Measurements from ENCODE around the gene TAC4.
A peak's percentile ranks its signal among the peaks of the same experiment; 100 is the strongest.

The TAC4 gene

DNA sequence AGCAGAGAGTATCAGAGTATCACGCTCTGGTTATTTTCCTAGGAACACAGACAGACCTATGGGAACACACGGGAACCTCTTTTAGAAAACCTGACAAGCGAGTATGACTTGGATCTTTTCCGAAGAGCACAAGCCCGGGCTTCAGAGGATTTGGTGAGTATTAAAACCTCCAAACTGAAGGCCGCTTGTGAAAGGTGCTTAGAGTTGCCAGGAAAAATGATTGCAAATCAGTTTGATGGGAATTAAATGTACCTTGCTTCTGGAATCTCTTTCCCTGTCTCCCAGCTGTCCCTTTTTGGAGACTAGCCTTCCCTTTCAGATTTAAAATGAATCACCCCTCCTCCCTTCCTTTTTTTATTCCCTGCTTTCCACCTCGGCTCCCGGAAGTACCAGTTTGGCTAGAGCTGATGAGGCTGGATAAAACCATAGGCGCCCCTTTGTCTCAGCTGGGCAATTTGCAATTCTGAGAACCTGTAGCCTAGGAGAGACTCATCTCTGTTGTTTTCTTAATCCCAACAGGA is 32.0 kb downstream of the TAC4 start:
- no peak for ATAC-seq (replicated peaks; ENCODE audit: extremely low read depth, poor library complexity, severe bottlenecking)
- Mint-ChIP-seq H3K9me3 (no peaks in the 10 kb centered on the region), H3K27ac (ENCODE audit: low read depth) (peak overlapping the region; percentile 13), H3K27me3 (no peaks in the 10 kb centered on the region), H3K36me3 (ENCODE audit: insufficient read depth) (peaks cover 72% of the 10 kb centered on the region), H3K4me3 (no peak overlapping the region), H3K4me1 (peaks cover 32% of the 10 kb centered on the region)
- DNase-seq (ENCODE audit: low spot score in 2 of 2): no peak

GRCh38 chr17:49814781-49815529 is 32.9 kb downstream of the TAC4 start:
- ATAC-seq (replicated peaks; ENCODE audit: extremely low read depth, poor library complexity, severe bottlenecking): no peak
- Mint-ChIP-seq H3K4me3 (no peak overlapping the region), H3K9me3 (no peaks in the 10 kb centered on the region), H3K36me3 (ENCODE audit: insufficient read depth) (peaks cover 72% of the 10 kb centered on the region), H3K27me3 (no peaks in the 10 kb centered on the region), H3K27ac (ENCODE audit: low read depth) (peak overlapping the region; percentile 25), H3K4me1 (peaks cover 27% of the 10 kb centered on the region)
- no peak for DNase-seq (ENCODE audit: low spot score in 2 of 2)

- Mint-ChIP-seq H3K4me3 (no peak overlapping the region), H3K36me3 (ENCODE audit: insufficient read depth) (peaks cover 80% of the 10 kb centered on the region), H3K9me3 (no peaks in the 10 kb centered on the region), H3K27ac (ENCODE audit: low read depth) (peak overlapping the region; percentile 79), H3K27me3 (no peaks in the 10 kb centered on the region), H3K4me1 (peaks cover 38% of the 10 kb centered on the region)
- ATAC-seq (replicated peaks; ENCODE audit: extremely low read depth, poor library complexity, severe bottlenecking): no peak
- no peak for DNase-seq (ENCODE audit: low spot score in 2 of 2)
These were observed 38.8 kb downstream of the TAC4 start for GRCh38 chr17:49809056-49809455.

- Mint-ChIP-seq H3K36me3 (ENCODE audit: insufficient read depth) (peaks cover 82% of the 10 kb centered on the region), H3K27ac (ENCODE audit: low read depth) (no peak overlapping the region), H3K4me1 (peaks cover 40% of the 10 kb centered on the region), H3K9me3 (no peaks in the 10 kb centered on the region), H3K27me3 (no peaks in the 10 kb centered on the region), H3K4me3 (no peak overlapping the region)
- DNase-seq (ENCODE audit: low spot score in 2 of 2) (no peak), ATAC-seq (replicated peaks; ENCODE audit: extremely low read depth, poor library complexity, severe bottlenecking) (no peak)
These were observed 49.1 kb downstream of the TAC4 start for GRCh38 chr17:49798738-49799137.

DNA sequence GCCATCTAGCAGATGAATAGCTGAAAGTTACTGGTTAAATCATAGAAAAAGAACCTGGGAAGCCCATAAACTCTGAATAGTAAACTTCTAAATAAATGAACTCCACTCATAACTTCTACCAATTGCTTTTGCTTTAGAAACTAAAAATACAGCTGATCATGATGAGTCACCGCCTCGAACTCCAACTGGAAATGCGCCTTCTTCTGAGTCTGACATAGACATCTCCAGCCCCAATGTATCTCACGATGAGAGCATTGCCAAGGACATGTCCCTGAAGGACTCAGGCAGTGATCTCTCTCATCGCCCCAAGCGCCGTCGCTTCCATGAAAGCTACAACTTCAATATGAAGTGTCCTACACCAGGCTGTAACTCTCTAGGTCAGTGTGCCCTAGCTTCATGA is 49.7 kb downstream of the TAC4 start:
- DNase-seq (ENCODE audit: low spot score in 2 of 2): no peak
- no peak for ATAC-seq (replicated peaks; ENCODE audit: extremely low read depth, poor library complexity, severe bottlenecking)
- Mint-ChIP-seq H3K27ac (ENCODE audit: low read depth) (no peak overlapping the region), H3K36me3 (ENCODE audit: insufficient read depth) (peaks cover 83% of the 10 kb centered on the region), H3K27me3 (no peaks in the 10 kb centered on the region), H3K4me1 (peaks cover 43% of the 10 kb centered on the region), H3K9me3 (no peaks in the 10 kb centered on the region), H3K4me3 (no peak overlapping the region)

- H3K36me3 Mint-ChIP-seq (ENCODE audit: insufficient read depth): peaks cover 89% of the 10 kb centered on the region
These were observed 52.5 kb downstream of the TAC4 start for GRCh38 chr17:49795372-49795771.

GRCh38 chr17:49793309-49793708 is 54.6 kb downstream of the TAC4 start:
- no peak overlapping the region for H3K27ac Mint-ChIP-seq (ENCODE audit: low read depth)
- peaks cover 86% of the 10 kb centered on the region for H3K36me3 Mint-ChIP-seq (ENCODE audit: insufficient read depth)
- peaks cover 63% of the 10 kb centered on the region for H3K4me1 Mint-ChIP-seq
- H3K9me3 Mint-ChIP-seq: no peaks in the 10 kb centered on the region
- DNase-seq (ENCODE audit: low spot score in 2 of 2) (no peak), ATAC-seq (replicated peaks; ENCODE audit: extremely low read depth, poor library complexity, severe bottlenecking) (no peak)
- H3K4me3 Mint-ChIP-seq: no peak overlapping the region
- no peaks in the 10 kb centered on the region for H3K27me3 Mint-ChIP-seq

More at GRCh38 chr17:49795372-49795771, 52.5 kb downstream of the TAC4 start:
- H3K4me1 Mint-ChIP-seq: peaks cover 61% of the 10 kb centered on the region
- H3K27ac Mint-ChIP-seq (ENCODE audit: low read depth): no peak overlapping the region
- no peaks in the 10 kb centered on the region for H3K9me3 Mint-ChIP-seq
- ATAC-seq (replicated peaks; ENCODE audit: extremely low read depth, poor library complexity, severe bottlenecking) (no peak), DNase-seq (ENCODE audit: low spot score in 2 of 2) (no peak)
- H3K27me3 Mint-ChIP-seq: no peaks in the 10 kb centered on the region
- no peak overlapping the region for H3K4me3 Mint-ChIP-seq

- Mint-ChIP-seq H3K9me3 (no peaks in the 10 kb centered on the region), H3K27ac (ENCODE audit: low read depth) (peak overlapping the region; percentile 99), H3K36me3 (ENCODE audit: insufficient read depth) (peaks cover 56% of the 10 kb centered on the region), H3K4me3 (peak overlapping the region; percentile 97), H3K27me3 (no peaks in the 10 kb centered on the region), H3K4me1 (peaks cover 51% of the 10 kb centered on the region)
- no peak for ATAC-seq (replicated peaks; ENCODE audit: extremely low read depth, poor library complexity, severe bottlenecking)
- no peak for DNase-seq (ENCODE audit: low spot score in 2 of 2)
These were observed 58.7 kb downstream of the TAC4 start for GRCh38 chr17:49789243-49789578.

DNA sequence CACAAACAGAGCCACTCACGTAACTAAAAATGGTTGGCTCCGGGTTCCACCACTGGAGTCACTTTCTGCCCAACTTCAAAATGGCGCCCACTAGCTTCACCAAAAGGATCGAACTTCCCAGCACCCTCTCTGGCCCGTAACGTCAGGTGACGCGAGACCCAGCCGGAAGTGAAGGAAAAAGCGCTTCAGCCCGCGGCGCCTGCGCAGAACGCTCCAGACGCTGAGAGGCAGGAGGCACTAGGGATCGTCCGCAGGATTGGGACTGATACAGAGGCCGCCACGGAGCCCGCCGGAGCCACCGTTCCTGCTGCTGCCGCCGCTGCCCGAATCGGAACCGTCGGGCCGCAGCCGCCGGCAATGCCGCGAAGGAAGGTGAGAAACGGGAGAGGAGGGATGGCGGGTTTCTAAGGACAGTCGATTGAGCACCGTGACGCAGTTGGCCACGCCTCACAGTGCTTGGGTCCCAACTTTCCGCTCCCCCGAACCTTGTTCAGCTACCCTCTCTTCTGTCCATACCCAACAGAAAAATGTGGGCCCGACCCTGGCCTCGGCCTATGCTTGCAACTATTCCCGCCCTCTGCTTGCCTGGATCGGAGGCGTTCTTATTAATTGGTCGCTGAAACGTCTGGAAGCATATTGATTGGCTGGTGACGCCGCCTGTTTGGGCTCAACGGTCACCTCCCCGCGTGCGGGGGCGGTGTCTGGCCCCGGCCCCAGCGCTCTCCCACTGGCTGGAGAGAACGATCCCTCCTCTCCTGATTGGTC is 59.2 kb downstream of the TAC4 start, which contains the start of gene KAT7:
KAT7 (plus strand) TSS at position 204 of the 765 bp plus-strand sequence; CDS start at position 358, 154 bp downstream.
- Mint-ChIP-seq H3K27me3 (no peaks in the 10 kb centered on the region), H3K9me3 (no peaks in the 10 kb centered on the region), H3K4me1 (peaks cover 51% of the 10 kb centered on the region), H3K4me3 (peak within 1 kb of the TSS; percentile 97), H3K27ac (ENCODE audit: low read depth) (peak within 1 kb of the TSS; percentile 99), H3K36me3 (ENCODE audit: insufficient read depth) (peaks cover 50% of the 10 kb centered on the region)
- peak; percentile 85 for ATAC-seq (replicated peaks; ENCODE audit: extremely low read depth, poor library complexity, severe bottlenecking)
- peak; percentile 94 to 98 for DNase-seq (ENCODE audit: low spot score in 2 of 2)

Measured in central memory CD8-positive, alpha-beta T cell (primary cell).